Mesendoderm (in vitro differentiated cells): ENCODE data around the gene CCDC83.
"Not testable (repeated sequence)": the region's sequence is repeated elsewhere in the genome, so short reads cannot be mapped to it uniquely, and the experiment has no call there.

Experiments used
- DNase-seq: peaks from one replicate; pipeline ENCODE4 v3.0.0; 2013
- H2AK5ac ChIP-seq: 2 replicates; pipeline ENCODE4 v1.6.1; 2013; ENCODE audit warnings: low read length, inconsistent platforms
- H2BK120ac ChIP-seq: 2 replicates; pipeline ENCODE4 v1.6.1; 2013; ENCODE audit warnings: low read depth, mild to moderate bottlenecking, low read length, moderate library complexity, mixed read lengths
- H2BK15ac ChIP-seq: replicated peaks from 2 replicates; pipeline ENCODE4 v1.6.1; 2013; ENCODE audit warnings: low read depth, mild to moderate bottlenecking, moderate library complexity
- H2BK5ac ChIP-seq: 2 replicates; pipeline ENCODE4 v1.6.1; 2013; ENCODE audit warnings: low read length, inconsistent platforms
- H3K18ac ChIP-seq: 2 replicates; pipeline ENCODE4 v1.6.1; 2013; ENCODE audit warnings: mild to moderate bottlenecking, low read length, mixed read lengths
- H3K23ac ChIP-seq: one replicate; pipeline ENCODE4 v1.6.1; 2013; ENCODE audit warnings: low read length
- H3K27ac ChIP-seq: 2 replicates; pipeline ENCODE4 v1.5.1; 2013; ENCODE audit warnings: low read depth, mild to moderate bottlenecking, inconsistent platforms, low read length, moderate library complexity
- H3K27me3 ChIP-seq: 2 replicates; pipeline ENCODE4 v1.6.1; 2013; ENCODE audit warnings: low read length, control low read depth, mild to moderate bottlenecking, inconsistent platforms; ENCODE audit not compliant: insufficient read depth, poor library complexity
- H3K36me3 ChIP-seq: 2 replicates; pipeline ENCODE4 v1.6.1; 2013; ENCODE audit warnings: low read length, inconsistent platforms; ENCODE audit not compliant: control insufficient read depth, insufficient read depth
- H3K4ac ChIP-seq: one replicate; pipeline ENCODE4 v1.6.1; 2013; ENCODE audit warnings: low read depth, mild to moderate bottlenecking, low read length, moderate library complexity
- H3K4me1 ChIP-seq: 2 replicates; pipeline ENCODE4 v1.6.1; 2013; ENCODE audit warnings: low read depth, low read length, inconsistent platforms; ENCODE audit not compliant: control insufficient read depth
- H3K4me2 ChIP-seq: 2 replicates; pipeline ENCODE4 v1.6.1; 2013; ENCODE audit warnings: low read length
- H3K4me3 ChIP-seq: 2 replicates; pipeline ENCODE4 v1.5.1; 2013; ENCODE audit warnings: mild to moderate bottlenecking, low read length
- H3K56ac ChIP-seq: one replicate; pipeline ENCODE4 v1.6.1; 2013; ENCODE audit warnings: low read length
- H3K79me1 ChIP-seq: 2 replicates; pipeline ENCODE4 v1.6.1; 2013; ENCODE audit warnings: low read length, inconsistent platforms
- H3K79me2 ChIP-seq: 2 replicates; pipeline ENCODE4 v1.6.1; 2013; ENCODE audit warnings: mild to moderate bottlenecking, low read length; ENCODE audit not compliant: control insufficient read depth, insufficient read depth
- H3K9ac ChIP-seq: 2 replicates; pipeline ENCODE4 v1.6.1; 2013; ENCODE audit warnings: low read length, inconsistent platforms
- H4K5ac ChIP-seq: one replicate; pipeline ENCODE4 v1.6.1; 2013; ENCODE audit warnings: low read length
- H4K8ac ChIP-seq: one replicate; pipeline ENCODE4 v1.6.1; 2013; ENCODE audit warnings: low read depth, mild to moderate bottlenecking, control low read depth, low read length, moderate library complexity
- WGBS: extraction: QIAGEN DNeasy Blood & Tissue Kit; methylation state at CpG from one replicate; pipeline ENCODE4 v1.1.7; 2013; ENCODE audit warnings: low lambda C conversion rate, missing lambda C conversion rate; ENCODE audit not compliant: insufficient coverage; ENCODE audit errors: extremely low coverage; 5-methylcytosine and 5-hydroxymethylcytosine counted together

CCDC83 gene

DNA sequence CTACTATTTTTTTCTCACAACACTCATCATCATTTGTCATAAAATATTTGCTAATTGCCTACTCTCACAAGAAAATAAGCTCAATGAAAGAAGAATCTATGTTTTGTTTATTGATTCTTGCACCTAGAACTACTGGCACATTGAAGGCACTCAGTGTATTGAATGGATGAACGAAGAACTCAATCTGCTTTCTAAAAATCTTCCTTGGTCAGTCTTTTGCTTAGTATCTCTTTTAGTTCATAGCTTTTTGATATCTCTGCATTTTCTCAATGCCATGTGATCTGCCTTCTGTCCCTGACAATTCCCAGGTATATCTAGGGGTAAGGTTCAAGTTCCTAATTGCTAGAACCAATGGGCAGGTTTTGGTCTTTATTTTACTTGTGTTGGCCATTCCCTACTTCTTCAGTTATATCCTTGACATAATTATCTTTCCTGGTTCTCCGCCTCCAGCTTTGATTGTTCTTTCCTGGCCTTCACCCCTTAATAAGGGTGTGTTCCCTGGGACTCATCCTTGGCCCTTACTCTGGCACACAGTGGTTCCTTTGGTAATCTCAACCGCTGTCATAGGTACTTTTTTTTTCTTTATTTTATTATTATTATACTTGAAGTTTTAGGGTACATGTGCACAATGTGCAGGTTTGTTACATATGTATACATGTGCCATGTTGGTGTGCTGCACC is 96.4 kb downstream of the CCDC83 start:
- Histone ChIP-seq H4K8ac (no peak overlapping the region), H3K4me3 (no peak overlapping the region), H3K4me1 (no peaks in the 10 kb centered on the region), H4K5ac (no peak overlapping the region), H2BK5ac (no peak overlapping the region), H3K36me3 (no peaks in the 10 kb centered on the region), H3K23ac (no peak overlapping the region), H2AK5ac (no peak overlapping the region), H3K27me3 (no peaks in the 10 kb centered on the region), H3K79me1 (no peaks in the 10 kb centered on the region), H3K4ac (no peak overlapping the region), H3K79me2 (no peaks in the 10 kb centered on the region), H2BK120ac (no peak overlapping the region), H3K4me2 (no peak overlapping the region), H3K9ac (no peak overlapping the region), H2BK15ac (no peak overlapping the region), H3K18ac (no peak overlapping the region), H3K56ac (no peak overlapping the region), H3K27ac (no peak overlapping the region)
- DNase-seq, result no peak
- no CpG with 5 or more reads among the region's 3 CpGs for WGBS

DNA sequence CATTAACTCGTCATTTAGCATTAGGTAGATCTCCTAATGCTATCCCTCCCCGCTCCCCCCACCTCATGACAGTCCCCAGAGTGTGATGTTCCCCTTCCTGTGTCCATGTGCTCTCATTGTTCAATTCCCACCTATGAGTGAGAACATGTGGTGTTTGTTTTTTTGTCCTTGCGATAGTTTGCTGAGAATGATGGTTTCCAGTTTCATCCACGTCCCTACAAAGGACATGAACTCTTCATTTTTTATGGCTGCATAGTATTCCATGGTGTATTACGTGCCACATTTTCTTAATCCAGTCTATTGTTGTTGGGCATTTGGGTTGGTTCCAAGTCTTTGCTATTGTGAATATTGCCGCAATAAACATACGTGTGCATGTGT is 96.9 kb downstream of the CCDC83 start:
- H3K36me3 ChIP-seq, H2BK5ac ChIP-seq, DNase-seq, H3K4me3 ChIP-seq, H3K79me2 ChIP-seq, H3K4ac ChIP-seq, H2BK15ac ChIP-seq, H4K5ac ChIP-seq, H3K4me2 ChIP-seq, H2BK120ac ChIP-seq, H3K27ac ChIP-seq, H3K27me3 ChIP-seq, H3K9ac ChIP-seq, H3K79me1 ChIP-seq, H3K23ac ChIP-seq, H3K18ac ChIP-seq, H4K8ac ChIP-seq, H2AK5ac ChIP-seq, H3K4me1 ChIP-seq, H3K56ac ChIP-seq: not testable (repeated sequence)
- WGBS, result no CpG with 5 or more reads among the region's 7 CpGs

DNA sequence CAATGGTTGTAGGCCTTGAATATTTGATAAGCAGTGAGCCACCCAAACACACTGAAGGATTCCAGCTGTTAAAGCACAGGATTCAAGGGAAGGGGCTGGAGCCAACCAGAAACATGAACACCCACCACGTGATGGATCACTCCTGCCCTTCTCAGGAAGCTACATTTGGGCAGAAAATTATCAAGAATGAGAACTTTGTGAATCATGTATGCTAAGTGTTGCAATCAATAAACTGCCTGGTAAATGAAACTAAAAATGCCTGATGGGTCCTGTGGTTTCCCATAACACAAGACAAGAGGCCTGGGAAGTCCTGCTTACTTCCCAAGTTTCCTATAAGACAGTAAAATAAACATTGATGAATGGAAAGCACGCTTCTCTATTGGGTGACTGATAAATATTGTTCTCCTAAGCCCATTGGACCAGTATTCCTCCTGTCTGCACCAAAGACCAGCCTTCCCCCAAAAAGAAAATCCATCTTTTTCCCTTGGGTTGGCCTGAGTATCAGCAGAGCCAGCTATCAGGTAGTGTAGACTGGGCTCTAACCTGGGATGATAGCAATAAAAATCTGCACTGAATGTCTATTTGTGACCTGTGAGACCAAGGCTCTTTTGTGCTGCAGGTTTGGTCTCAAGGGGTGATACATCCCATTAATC is 98.4 kb downstream of the CCDC83 start:
- no CpG with 5 or more reads among the region's 2 CpGs for WGBS
- Histone ChIP-seq H3K4me2 (no peak overlapping the region), H4K8ac (no peak overlapping the region), H3K27me3 (no peaks in the 10 kb centered on the region), H3K9ac (no peak overlapping the region), H4K5ac (no peak overlapping the region), H2BK15ac (no peak overlapping the region), H3K23ac (no peak overlapping the region), H3K36me3 (no peaks in the 10 kb centered on the region), H3K4me1 (no peaks in the 10 kb centered on the region), H3K79me2 (no peaks in the 10 kb centered on the region), H3K56ac (no peak overlapping the region), H3K4me3 (no peak overlapping the region), H3K79me1 (no peaks in the 10 kb centered on the region), H3K4ac (no peak overlapping the region), H2BK120ac (no peak overlapping the region), H2BK5ac (no peak overlapping the region), H3K27ac (no peak overlapping the region), H3K18ac (no peak overlapping the region), H2AK5ac (no peak overlapping the region)
- no peak for DNase-seq

DNA sequence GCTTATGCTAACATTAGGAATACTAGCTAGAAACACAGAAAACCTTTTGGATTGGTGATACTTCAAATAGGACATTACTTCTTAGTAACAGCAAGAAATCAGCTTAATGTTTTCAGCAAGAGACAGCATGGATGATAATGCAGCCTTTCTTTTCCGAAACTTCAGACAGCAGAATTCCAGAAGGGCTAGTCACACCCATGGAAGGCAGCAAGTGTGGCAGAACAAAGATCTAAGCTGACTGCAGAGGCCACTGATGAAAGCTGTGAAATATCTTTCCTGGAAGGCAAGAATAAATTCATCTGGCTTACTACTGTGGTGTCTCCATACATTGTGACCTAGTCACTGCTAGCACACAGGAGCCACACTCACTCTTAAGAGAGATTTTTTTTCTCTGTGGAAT is 100.3 kb downstream of the CCDC83 start:
- no peak overlapping the region for H3K56ac ChIP-seq
- H4K8ac ChIP-seq, result no peak overlapping the region
- no peak overlapping the region for H2BK120ac ChIP-seq
- DNase-seq, result peak; percentile 92
- no peaks in the 10 kb centered on the region for H3K27me3 ChIP-seq
- H3K79me2 ChIP-seq, result no peaks in the 10 kb centered on the region
- no peaks in the 10 kb centered on the region for H3K79me1 ChIP-seq
- H2BK5ac ChIP-seq, result no peak overlapping the region
- no peak overlapping the region for H3K27ac ChIP-seq
- H3K23ac ChIP-seq, result no peak overlapping the region
- WGBS, result no CpG with 5 or more reads among the region's 1 CpG
- no peak overlapping the region for H2BK15ac ChIP-seq
- H3K9ac ChIP-seq, result no peak overlapping the region
- H2AK5ac ChIP-seq, result no peak overlapping the region
- H3K18ac ChIP-seq, result no peak overlapping the region
- H3K4ac ChIP-seq, result no peak overlapping the region
- H4K5ac ChIP-seq, result no peak overlapping the region
- no peaks in the 10 kb centered on the region for H3K36me3 ChIP-seq
- no peak overlapping the region for H3K4me2 ChIP-seq
- no peaks in the 10 kb centered on the region for H3K4me1 ChIP-seq
- no peak overlapping the region for H3K4me3 ChIP-seq

DNA sequence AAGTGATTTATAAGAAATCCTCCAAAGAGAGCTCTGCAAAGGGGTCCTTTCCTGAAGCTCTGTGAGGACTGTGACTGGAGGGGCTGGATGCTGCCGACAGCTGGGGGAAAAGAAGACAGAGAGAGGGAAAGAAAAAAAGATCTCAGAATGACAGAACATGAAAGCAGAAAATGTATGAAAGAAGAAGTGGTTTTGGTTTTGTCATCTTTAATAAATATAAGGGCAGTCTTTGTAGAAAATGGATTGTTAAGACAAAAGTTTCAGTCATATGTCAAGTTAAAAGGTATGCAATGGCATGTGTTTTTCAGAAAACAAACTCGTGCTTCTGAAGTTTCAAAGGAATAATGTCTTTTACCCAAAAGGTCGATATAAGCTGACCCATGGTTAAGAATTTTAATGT is 105.5 kb downstream of the CCDC83 start:
- no peak overlapping the region for H2BK15ac ChIP-seq
- H3K4me2 ChIP-seq, result no peak overlapping the region
- H3K36me3 ChIP-seq, result peaks cover 2% of the 10 kb centered on the region
- no peak overlapping the region for H2AK5ac ChIP-seq
- no peak overlapping the region for H3K4me3 ChIP-seq
- H3K23ac ChIP-seq, result no peak overlapping the region
- H3K79me1 ChIP-seq, result peaks cover 4% of the 10 kb centered on the region
- no peak overlapping the region for H3K56ac ChIP-seq
- no peak overlapping the region for H3K9ac ChIP-seq
- H4K8ac ChIP-seq, result no peak overlapping the region
- no peaks in the 10 kb centered on the region for H3K27me3 ChIP-seq
- H3K4me1 ChIP-seq, result no peaks in the 10 kb centered on the region
- no peak overlapping the region for H3K4ac ChIP-seq
- no CpG with 5 or more reads among the region's 3 CpGs for WGBS
- peaks cover 1% of the 10 kb centered on the region for H3K79me2 ChIP-seq
- H2BK120ac ChIP-seq, result no peak overlapping the region
- H4K5ac ChIP-seq, result no peak overlapping the region
- H3K18ac ChIP-seq, result no peak overlapping the region
- no peak overlapping the region for H2BK5ac ChIP-seq
- no peak for DNase-seq
- H3K27ac ChIP-seq, result no peak overlapping the region

DNA sequence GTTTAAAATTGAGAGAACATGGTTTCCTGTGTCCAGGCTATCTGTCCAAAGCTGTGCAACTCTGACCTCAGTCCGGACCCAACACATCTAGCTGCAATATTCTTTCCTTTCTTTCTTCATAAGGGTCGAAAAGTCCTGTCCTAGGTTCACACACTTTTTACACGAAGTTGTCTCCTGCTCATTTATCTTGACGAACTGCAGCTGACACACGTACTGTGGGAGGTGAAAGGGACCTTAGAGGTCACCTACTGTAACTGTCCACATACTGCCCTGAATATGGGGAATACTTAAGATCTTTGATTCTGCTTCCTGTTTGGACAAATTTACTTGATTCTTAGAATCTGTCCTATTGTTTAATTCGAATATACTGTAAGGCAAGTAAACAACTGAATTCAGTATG is 105.9 kb downstream of the CCDC83 start:
- H2BK15ac ChIP-seq, result no peak overlapping the region
- no peak overlapping the region for H3K23ac ChIP-seq
- no peak overlapping the region for H4K8ac ChIP-seq
- peaks cover 1% of the 10 kb centered on the region for H3K79me2 ChIP-seq
- DNase-seq, result no peak
- no peak overlapping the region for H3K9ac ChIP-seq
- no peak overlapping the region for H3K56ac ChIP-seq
- no peak overlapping the region for H3K27ac ChIP-seq
- H3K27me3 ChIP-seq, result no peaks in the 10 kb centered on the region
- H4K5ac ChIP-seq, result no peak overlapping the region
- H3K4me3 ChIP-seq, result no peak overlapping the region
- peaks cover 2% of the 10 kb centered on the region for H3K36me3 ChIP-seq
- no peak overlapping the region for H2AK5ac ChIP-seq
- no peak overlapping the region for H3K4ac ChIP-seq
- no peaks in the 10 kb centered on the region for H3K4me1 ChIP-seq
- H3K18ac ChIP-seq, result no peak overlapping the region
- H3K4me2 ChIP-seq, result no peak overlapping the region
- H2BK120ac ChIP-seq, result no peak overlapping the region
- H2BK5ac ChIP-seq, result no peak overlapping the region
- peaks cover 4% of the 10 kb centered on the region for H3K79me1 ChIP-seq
- no CpG with 5 or more reads among the region's 6 CpGs for WGBS
